ENCODE measurements around the gene FKBP1C. TPM values are rescaled to one million over a fixed set of nuclear protein-coding genes. Genes with fewer than 3 reads are reported as not detected.

Gene FKBP1C
- total and polyA plus RNA-seq, 2 donors (not counting 3 experiments of a cell fraction or from before 2014, with no cell fraction given): 2.0 to 7.7 TPM

- no peaks in the 10 kb centered on the region for H4K20me1 ChIP-seq (replicated peaks; ENCODE audit: control insufficient read depth, extremely low read depth, insufficient read depth, low read length)
- no peaks in the 10 kb centered on the region for H3K4me1 ChIP-seq (ENCODE audit: control insufficient read depth, extremely low read depth, insufficient read depth, low read length)
- H3K79me2 ChIP-seq (ENCODE audit: control insufficient read depth, insufficient read depth, low read length): no peaks in the 10 kb centered on the region
- intact Hi-C loops (cut with micrococcal nuclease) (no loop called here), dilution Hi-C loops (cut with MboI; ENCODE audit: extremely low pct_ligation_motif_present, low sequenced_read_pairs) (no loop called here)
- no peak for DNase-seq (ENCODE audit: low read depth, low spot score)
- H3K9me3 ChIP-seq (replicated peaks; ENCODE audit: control insufficient read depth, insufficient read depth, low read length): peaks cover 2% of the 10 kb centered on the region
- POLR2A ChIA-PET: no interaction called here
- no peak overlapping the region for H3K4me3 ChIP-seq (replicated peaks in 1 of 3; ENCODE audit: insufficient read depth in 1 of 3, low read depth in 1 of 3, low read length in 3 of 3)
- H3K27ac ChIP-seq (ENCODE audit: insufficient read depth, low read depth, low read length): no peak overlapping the region
- H3K4me2 ChIP-seq (ENCODE audit: insufficient read depth, low read length): no peak overlapping the region
- H3K27me3 ChIP-seq (ENCODE audit: control insufficient read depth in 2 of 2, insufficient read depth in 2 of 2, low read length in 2 of 2): no peaks in the 10 kb centered on the region
- CTCF ChIA-PET: no interaction called here
- FAIRE-seq: no peak
- H3K36me3 ChIP-seq (ENCODE audit: control insufficient read depth in 2 of 2, extremely low read depth in 1 of 2, insufficient read depth in 2 of 2, low read length in 2 of 2): no peaks in the 10 kb centered on the region
- H3K9ac ChIP-seq (replicated peaks; ENCODE audit: extremely low read depth, insufficient read depth, low read length): no peak overlapping the region
- no peaks in the 10 kb centered on the region for H3K9me1 ChIP-seq (replicated peaks; ENCODE audit: control insufficient read depth, extremely low read depth, insufficient read depth, low read length)
- no TSS peak for BruUV-seq (replicated peaks)
- no peak overlapping the region for H2AFZ ChIP-seq (ENCODE audit: low read depth, low read length)
- TF ChIP-seq CTCF (IDR thresholded peaks at IDR 0.05; ENCODE audit: extremely low read depth in 1 of 2, insufficient read depth in 1 of 2, low read depth in 1 of 2, low read length in 2 of 2) (no peak), MAX (IDR thresholded peaks at IDR 0.05; ENCODE audit: insufficient read depth, insufficient read length) (no peak), GATA2 (IDR thresholded peaks at IDR 0.05; ENCODE audit: insufficient read depth, insufficient read length, low read depth, low read length) (no peak)
Observed at GRCh38 chr6:63236398-63236817, 25.1 kb downstream of the FKBP1C start.

- no TSS peak for BruUV-seq (replicated peaks)
- POLR2A ChIA-PET: no interaction called here
- no peak for TF ChIP-seq MYC (IDR thresholded peaks at IDR 0.05; ENCODE audit: low read depth, low read length)
- no peaks in the 10 kb centered on the region for H3K9me1 ChIP-seq (replicated peaks; ENCODE audit: control insufficient read depth, extremely low read depth, insufficient read depth, low read length)
- no peaks in the 10 kb centered on the region for H3K9me3 ChIP-seq (replicated peaks; ENCODE audit: control insufficient read depth, insufficient read depth, low read length)
- no peaks in the 10 kb centered on the region for H4K20me1 ChIP-seq (replicated peaks; ENCODE audit: control insufficient read depth, extremely low read depth, insufficient read depth, low read length)
- intact Hi-C loops (cut with micrococcal nuclease) (no loop called here), dilution Hi-C loops (cut with MboI; ENCODE audit: extremely low pct_ligation_motif_present, low sequenced_read_pairs) (no loop called here)
- H3K9ac ChIP-seq (replicated peaks; ENCODE audit: extremely low read depth, insufficient read depth, low read length): no peak overlapping the region
- no peak overlapping the region for H3K4me3 ChIP-seq (replicated peaks in 1 of 3; ENCODE audit: insufficient read depth in 1 of 3, low read depth in 1 of 3, low read length in 3 of 3)
- DNase-seq (ENCODE audit: low read depth, low spot score) (no peak), FAIRE-seq (no peak)
- no peak overlapping the region for H2AFZ ChIP-seq (ENCODE audit: low read depth, low read length)
- no peaks in the 10 kb centered on the region for H3K27me3 ChIP-seq (ENCODE audit: control insufficient read depth in 2 of 2, insufficient read depth in 2 of 2, low read length in 2 of 2)
- H3K79me2 ChIP-seq (ENCODE audit: control insufficient read depth, insufficient read depth, low read length): no peaks in the 10 kb centered on the region
- CTCF ChIA-PET: no interaction called here
- H3K27ac ChIP-seq (ENCODE audit: insufficient read depth, low read depth, low read length): no peak overlapping the region
- no peaks in the 10 kb centered on the region for H3K36me3 ChIP-seq (ENCODE audit: control insufficient read depth in 2 of 2, extremely low read depth in 1 of 2, insufficient read depth in 2 of 2, low read length in 2 of 2)
- no peak overlapping the region for H3K4me2 ChIP-seq (ENCODE audit: insufficient read depth, low read length)
- H3K4me1 ChIP-seq (ENCODE audit: control insufficient read depth, extremely low read depth, insufficient read depth, low read length): no peaks in the 10 kb centered on the region
Observed at GRCh38 chr6:63245420-63245819, 34.2 kb downstream of the FKBP1C start.

Data from endothelial cell of umbilical vein (primary cell).